HepG2 (cell line): ENCODE results near the gene GPR137. TPM values are rescaled to one million over a fixed set of nuclear protein-coding genes. Genes with fewer than 3 reads are reported as not detected.

ENCODE experiments used
- ASH2L ChIP-seq: fragments of 300-600, 200-600 bp; sonication (generic); IDR thresholded peaks from 2 replicates; pipeline ENCODE4 v1.7.0; 2017; ENCODE audit warnings: low read depth, mild to moderate bottlenecking, moderate library complexity, mixed read lengths, low read length; ENCODE audit not compliant: insufficient read length
- CBFB ChIP-seq: sonication (generic); formaldehyde crosslinking; IDR thresholded peaks from 2 replicates; pipeline ENCODE4 v1.4.0; 2020; ENCODE audit warnings: missing genetic modification reagents
- E2F1 ChIP-seq: sonication (generic); formaldehyde crosslinking; IDR thresholded peaks from 2 replicates; pipeline ENCODE4 v1.5.0; 2020; ENCODE audit warnings: missing genetic modification reagents
- GFI1 ChIP-seq: sonication (generic); formaldehyde crosslinking; IDR thresholded peaks from 2 replicates; pipeline ENCODE4 v1.5.0; 2020; ENCODE audit warnings: missing genetic modification reagents, mild to moderate bottlenecking, borderline replicate concordance
- HBP1 ChIP-seq: IDR thresholded peaks from 2 replicates; pipeline ENCODE4 v1.6.1; 2016; ENCODE audit warnings: low read depth, control low read depth
- HMG20A ChIP-seq: IDR thresholded peaks from 2 replicates; pipeline ENCODE4 v1.6.1; 2016; ENCODE audit warnings: borderline replicate concordance
- HMGA1 ChIP-seq: sonication (generic); formaldehyde crosslinking; conservative IDR thresholded peaks from 2 replicates; pipeline ENCODE4 v1.4.0; 2020; ENCODE audit warnings: missing genetic modification reagents
- HNRNPLL ChIP-seq: fragments of 200-400 bp; formaldehyde crosslinking; IDR thresholded peaks from 2 replicates; pipeline ENCODE4 v1.6.1; 2017; ENCODE audit warnings: mild to moderate bottlenecking, low read depth, low read length; ENCODE audit not compliant: poor library complexity, severe bottlenecking
- HOXA5 ChIP-seq: sonication (generic); formaldehyde crosslinking; IDR thresholded peaks from 2 replicates; pipeline ENCODE4 v1.4.0; 2020; ENCODE audit warnings: missing genetic modification reagents
- ISX ChIP-seq: sonication (generic); formaldehyde crosslinking; conservative IDR thresholded peaks from 2 replicates; pipeline ENCODE4 v1.5.0; 2020; ENCODE audit warnings: missing genetic modification reagents
- KDM5A ChIP-seq: fragments of 200-600 bp; sonication (generic); IDR thresholded peaks from 2 replicates; pipeline ENCODE4 v1.7.0; 2018; ENCODE audit warnings: antibody characterized with exemption, mild to moderate bottlenecking, low read length, borderline replicate concordance
- KLF11 ChIP-seq: IDR thresholded peaks from 2 replicates; pipeline ENCODE4 v1.6.1; 2016; ENCODE audit warnings: missing compliant biosample characterization
- KLF15 ChIP-seq: sonication (generic); formaldehyde crosslinking; IDR thresholded peaks from 2 replicates; pipeline ENCODE4 v1.8.1; 2023; ENCODE audit warnings: borderline replicate concordance, mild to moderate bottlenecking, inconsistent platforms, missing genetic modification reagents, mixed read lengths
- MTF2 ChIP-seq: sonication (generic); formaldehyde crosslinking; IDR thresholded peaks from 2 replicates; pipeline ENCODE4 v1.5.0; 2020; ENCODE audit warnings: missing genetic modification reagents, borderline replicate concordance
- PRPF4 ChIP-seq: fragments of 200-400 bp; formaldehyde crosslinking; IDR thresholded peaks from 2 replicates; pipeline ENCODE4 v1.6.1; 2016; ENCODE audit warnings: low read length, low read depth; ENCODE audit not compliant: poor library complexity, severe bottlenecking
- ZFP90 ChIP-seq: sonication (generic); formaldehyde crosslinking; IDR thresholded peaks from 2 replicates; pipeline ENCODE4 v1.8.0; 2022; ENCODE audit warnings: missing genetic modification reagents, mild to moderate bottlenecking, inconsistent platforms, borderline replicate concordance
- ZNF180 ChIP-seq: sonication (generic); formaldehyde crosslinking; IDR thresholded peaks from 2 replicates; pipeline ENCODE4 v1.4.0; 2020; ENCODE audit warnings: low read depth, missing genetic modification reagents, borderline replicate concordance
- ZNF20 ChIP-seq: sonication (generic); formaldehyde crosslinking; IDR thresholded peaks from 2 replicates; pipeline ENCODE4 v1.4.0; 2020; ENCODE audit warnings: mild to moderate bottlenecking, moderate library complexity, missing genetic modification reagents
- ZNF468 ChIP-seq: sonication (generic); formaldehyde crosslinking; IDR thresholded peaks from 2 replicates; pipeline ENCODE4 v1.8.0; 2022; ENCODE audit warnings: mild to moderate bottlenecking, moderate library complexity, missing genetic modification reagents
- ZNF644 ChIP-seq: IDR thresholded peaks from 2 replicates; pipeline ENCODE4 v1.6.1; 2016; ENCODE audit warnings: low read depth
- ZNF781 ChIP-seq: sonication (generic); formaldehyde crosslinking; IDR thresholded peaks from 2 replicates; pipeline ENCODE4 v1.5.1; 2020; ENCODE audit warnings: borderline replicate concordance, mild to moderate bottlenecking, missing genetic modification reagents; ENCODE audit errors: not compliant biosample characterization
- polyA plus RNA-seq, 8 experiments: library from polyadenylated mRNA; depleted of rRNA in 3 of 8; stranded (reverse) in 7 of 8; unstranded in 1 of 8; fragments of >200 nt; fragmentation: Illumina TruSeq in 4 of 8; extraction: Trizol in 4 of 8; gene quantifications; 2 replicates each; pipeline versions ENCODE4 v1.2.1 to v1.2.3, GENCODE V29; 2011 to 2016; ENCODE audit warnings: low read depth in 4 of 8, missing spikeins in 1 of 8, mixed read lengths in 1 of 8; ENCODE audit not compliant: insufficient read depth in 1 of 8
- total RNA-seq, 5 experiments: library from RNA; depleted of rRNA; stranded (reverse); fragments of >200 nt; fragmentation: Illumina TruSeq; extraction: Trizol; gene quantifications; 2 replicates each; pipeline ENCODE4 v1.2.3, GENCODE V29; 2016; ENCODE audit warnings: low read depth in 1 of 5
- TF ChIP-seq, protein P1 (sequence below): IDR thresholded peaks from 2 replicates; pipeline ENCODE4 v1.6.1; 2018; ENCODE audit warnings: missing genetic modification reagents, mild to moderate bottlenecking, missing compliant biosample characterization
- TF ChIP-seq, protein P2 (sequence below), 2 experiments: sonication (generic) in 1 of 2; formaldehyde crosslinking in 1 of 2; IDR thresholded peaks; 2 replicates each; pipeline versions ENCODE4 v1.4.0 to v1.6.1; 2018 to 2020; ENCODE audit warnings: missing genetic modification reagents in 2 of 2, borderline replicate concordance in 1 of 2, low read depth in 1 of 2, mild to moderate bottlenecking in 1 of 2, missing biosample characterization in 1 of 2

The GPR137 gene
- total and polyA plus RNA-seq, 2 of the 13 experiments (the other 11 are each of a cell fraction or from before 2014, with no cell fraction given): 8.5 to 13.2 TPM

- TF ChIP-seq GFI1 (CRISPR knock-in tag): no peak
- TF ChIP-seq ZNF180 (CRISPR knock-in tag): no peak
- no peak for TF ChIP-seq ISX (CRISPR knock-in tag)
- 0 out of 2 replicates have a peak, but pooled peaks have one; percentile 66 for TF ChIP-seq KLF15
- no peak for TF ChIP-seq ZNF468
- no peak for TF ChIP-seq HMG20A (CRISPR knock-in tag)
- no peak for TF ChIP-seq HMGA1 (CRISPR knock-in tag)
- TF ChIP-seq CBFB (CRISPR knock-in tag): no peak
- peak; percentile 41; the same call in 1 of the 2 replicates for TF ChIP-seq KDM5A
- no peak for TF ChIP-seq ZNF644 (CRISPR knock-in tag)
- peak; percentile 59 for TF ChIP-seq PRPF4
- TF ChIP-seq, protein P1, sequence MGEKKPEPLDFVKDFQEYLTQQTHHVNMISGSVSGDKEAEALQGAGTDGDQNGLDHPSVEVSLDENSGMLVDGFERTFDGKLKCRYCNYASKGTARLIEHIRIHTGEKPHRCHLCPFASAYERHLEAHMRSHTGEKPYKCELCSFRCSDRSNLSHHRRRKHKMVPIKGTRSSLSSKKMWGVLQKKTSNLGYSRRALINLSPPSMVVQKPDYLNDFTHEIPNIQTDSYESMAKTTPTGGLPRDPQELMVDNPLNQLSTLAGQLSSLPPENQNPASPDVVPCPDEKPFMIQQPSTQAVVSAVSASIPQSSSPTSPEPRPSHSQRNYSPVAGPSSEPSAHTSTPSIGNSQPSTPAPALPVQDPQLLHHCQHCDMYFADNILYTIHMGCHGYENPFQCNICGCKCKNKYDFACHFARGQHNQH (CRISPR knock-in tag): 0 out of 2 replicates have a peak, but pooled peaks have one; percentile 33
- TF ChIP-seq KLF11 (CRISPR knock-in tag): no peak
- TF ChIP-seq, protein P2, sequence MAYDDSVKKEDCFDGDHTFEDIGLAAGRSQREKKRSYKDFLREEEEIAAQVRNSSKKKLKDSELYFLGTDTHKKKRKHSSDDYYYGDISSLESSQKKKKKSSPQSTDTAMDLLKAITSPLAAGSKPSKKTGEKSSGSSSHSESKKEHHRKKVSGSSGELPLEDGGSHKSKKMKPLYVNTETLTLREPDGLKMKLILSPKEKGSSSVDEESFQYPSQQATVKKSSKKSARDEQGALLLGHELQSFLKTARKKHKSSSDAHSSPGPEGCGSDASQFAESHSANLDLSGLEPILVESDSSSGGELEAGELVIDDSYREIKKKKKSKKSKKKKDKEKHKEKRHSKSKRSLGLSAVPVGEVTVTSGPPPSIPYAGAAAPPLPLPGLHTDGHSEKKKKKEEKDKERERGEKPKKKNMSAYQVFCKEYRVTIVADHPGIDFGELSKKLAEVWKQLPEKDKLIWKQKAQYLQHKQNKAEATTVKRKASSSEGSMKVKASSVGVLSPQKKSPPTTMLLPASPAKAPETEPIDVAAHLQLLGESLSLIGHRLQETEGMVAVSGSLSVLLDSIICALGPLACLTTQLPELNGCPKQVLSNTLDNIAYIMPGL (CRISPR knock-in tag; IDR thresholded peaks at IDR 0.05; ENCODE audit: borderline replicate concordance in 1 of 2, low read depth in 1 of 2): peak; percentile 24 to 44; a peak in 2 of 4 replicates
- TF ChIP-seq HOXA5 (CRISPR knock-in tag): no peak; the same call in 1 of the 2 replicates
- TF ChIP-seq ZFP90 (CRISPR knock-in tag): peak; percentile 53; the same call in 1 of the 2 replicates
- no peak for TF ChIP-seq HBP1
- peak; percentile 72 for TF ChIP-seq ASH2L
- TF ChIP-seq ZNF781: peak; percentile 26
- TF ChIP-seq ZNF20: no peak
- TF ChIP-seq MTF2: no peak
- TF ChIP-seq E2F1 (CRISPR knock-in tag): no peak
- TF ChIP-seq HNRNPLL: peak; percentile 84
Observed at GRCh38 chr11:64246871-64247728, 38.5 kb upstream of the GPR137 start, which contains the start of gene PPP1R14B (continued).
